HepG2 (cell line): Measurements from ENCODE around the gene RGR. TPM values are rescaled to one million over a fixed set of nuclear protein-coding genes. Genes with fewer than 3 reads are reported as not detected.
A peak's percentile ranks its signal among the peaks of the same experiment; 100 is the strongest.

Source experiments
- ARID5B ChIP-seq: IDR thresholded peaks from 2 replicates; pipeline ENCODE4 v1.4.0; 2020; ENCODE audit warnings: mild to moderate bottlenecking, missing genetic modification reagents
- ATF2 ChIP-seq: sonication (generic); formaldehyde crosslinking; IDR thresholded peaks from 2 replicates; pipeline ENCODE4 v1.4.0; 2020; ENCODE audit warnings: missing genetic modification reagents
- DRAP1 ChIP-seq: IDR thresholded peaks from 2 replicates; pipeline ENCODE4 v1.6.1; 2016; ENCODE audit warnings: missing genetic modification reagents, missing compliant biosample characterization
- ELF1 ChIP-seq: sonication (generic); formaldehyde crosslinking; IDR thresholded peaks from 2 replicates; pipeline ENCODE4 v1.4.0; 2020; ENCODE audit warnings: missing genetic modification reagents
- ELF3 ChIP-seq: IDR thresholded peaks from 2 replicates; pipeline ENCODE4 v1.6.1; 2016; ENCODE audit warnings: missing genetic modification reagents, missing compliant biosample characterization
- ETV6 ChIP-seq: sonication (generic); formaldehyde crosslinking; conservative IDR thresholded peaks from 2 replicates; pipeline ENCODE4 v1.4.0; 2020; ENCODE audit warnings: missing genetic modification reagents
- FLYWCH1 ChIP-seq: sonication (generic); formaldehyde crosslinking; IDR thresholded peaks from 2 replicates; pipeline ENCODE4 v1.8.1; 2023; ENCODE audit warnings: mild to moderate bottlenecking, missing genetic modification reagents
- FOXJ3 ChIP-seq: sonication (generic); formaldehyde crosslinking; IDR thresholded peaks from 2 replicates; pipeline ENCODE4 v1.4.0; 2020; ENCODE audit warnings: missing genetic modification reagents, mild to moderate bottlenecking, borderline replicate concordance
- GATA4 ChIP-seq: sonication (generic); IDR thresholded peaks from 2 replicates; pipeline ENCODE4 v1.6.1; 2016; ENCODE audit warnings: antibody characterized with exemption, low read depth, borderline replicate concordance
- KLF12 ChIP-seq: sonication (generic); formaldehyde crosslinking; IDR thresholded peaks from 2 replicates; pipeline ENCODE4 v1.4.0; 2020; ENCODE audit warnings: missing genetic modification reagents, borderline replicate concordance
- KLF6 ChIP-seq: IDR thresholded peaks from 2 replicates; pipeline ENCODE4 v1.8.0; 2016; ENCODE audit warnings: missing biosample characterization, missing genetic modification reagents
- MED1 ChIP-seq: sonication (generic); formaldehyde crosslinking; IDR thresholded peaks from 2 replicates; pipeline ENCODE4 v1.4.0; 2020; ENCODE audit warnings: missing genetic modification reagents
- MXD4 ChIP-seq: IDR thresholded peaks from 2 replicates; pipeline ENCODE4 v1.6.1; 2016; ENCODE audit warnings: mild to moderate bottlenecking, missing biosample characterization, missing genetic modification reagents
- NCOA2 ChIP-seq: sonication (generic); formaldehyde crosslinking; IDR thresholded peaks from 2 replicates; pipeline ENCODE4 v1.8.0; 2022; ENCODE audit warnings: inconsistent platforms
- RARA ChIP-seq: IDR thresholded peaks from 2 replicates; pipeline ENCODE4 v1.6.1; 2016; ENCODE audit warnings: missing genetic modification reagents, missing compliant biosample characterization
- SALL1 ChIP-seq: sonication (generic); formaldehyde crosslinking; IDR thresholded peaks from 2 replicates; pipeline ENCODE4 v1.8.0; 2022; ENCODE audit warnings: mild to moderate bottlenecking, missing genetic modification reagents
- SNRNP70 ChIP-seq: fragments of 200-400 bp; formaldehyde crosslinking; IDR thresholded peaks from 2 replicates; pipeline ENCODE4 v1.6.1; 2017; ENCODE audit warnings: mild to moderate bottlenecking, low read depth, low read length, moderate library complexity
- ZFP36L2 ChIP-seq: sonication (generic); formaldehyde crosslinking; IDR thresholded peaks from 2 replicates; pipeline ENCODE4 v1.4.0; 2020; ENCODE audit warnings: missing genetic modification reagents
- ZNF121 ChIP-seq: sonication (generic); formaldehyde crosslinking; IDR thresholded peaks from 2 replicates; pipeline ENCODE4 v1.5.0; 2020; ENCODE audit warnings: mild to moderate bottlenecking, missing genetic modification reagents
- ZNF225 ChIP-seq: sonication (generic); formaldehyde crosslinking; IDR thresholded peaks from 2 replicates; pipeline ENCODE4 v1.4.0; 2020; ENCODE audit warnings: mild to moderate bottlenecking, missing genetic modification reagents
- ZNF296 ChIP-seq: sonication (generic); formaldehyde crosslinking; conservative IDR thresholded peaks from 2 replicates; pipeline ENCODE4 v1.5.0; 2020; ENCODE audit warnings: mild to moderate bottlenecking, missing genetic modification reagents
- ZNF354B ChIP-seq: sonication (generic); formaldehyde crosslinking; IDR thresholded peaks from 2 replicates; pipeline ENCODE4 v1.8.0; 2022; ENCODE audit warnings: mild to moderate bottlenecking, missing genetic modification reagents
- ZNF432 ChIP-seq: sonication (generic); formaldehyde crosslinking; IDR thresholded peaks from 2 replicates; pipeline ENCODE4 v1.5.0; 2020; ENCODE audit warnings: missing genetic modification reagents, mild to moderate bottlenecking, borderline replicate concordance
- ZNF441 ChIP-seq: sonication (generic); formaldehyde crosslinking; IDR thresholded peaks from 2 replicates; pipeline ENCODE4 v1.7.0; 2021; ENCODE audit warnings: missing genetic modification reagents, borderline replicate concordance
- ZNF530 ChIP-seq: sonication (generic); formaldehyde crosslinking; IDR thresholded peaks from 2 replicates; pipeline ENCODE4 v1.5.0; 2020; ENCODE audit warnings: low read depth, mild to moderate bottlenecking, missing genetic modification reagents
- ZNF639 ChIP-seq: conservative IDR thresholded peaks from 2 replicates; pipeline ENCODE4 v1.6.1; 2018; ENCODE audit warnings: missing genetic modification reagents
- ZNF850 ChIP-seq: sonication (generic); formaldehyde crosslinking; conservative IDR thresholded peaks from 2 replicates; pipeline ENCODE4 v1.9.0; 2021; ENCODE audit warnings: mild to moderate bottlenecking, missing genetic modification reagents
- polyA plus RNA-seq, 8 experiments: library from polyadenylated mRNA; depleted of rRNA in 3 of 8; stranded (reverse) in 7 of 8; unstranded in 1 of 8; fragments of >200 nt; fragmentation: Illumina TruSeq in 4 of 8; extraction: Trizol in 4 of 8; gene quantifications; 2 replicates each; pipeline versions ENCODE4 v1.2.1 to v1.2.3, GENCODE V29; 2011 to 2016; ENCODE audit warnings: low read depth in 4 of 8, missing spikeins in 1 of 8, mixed read lengths in 1 of 8; ENCODE audit not compliant: insufficient read depth in 1 of 8
- total RNA-seq, 5 experiments: library from RNA; depleted of rRNA; stranded (reverse); fragments of >200 nt; fragmentation: Illumina TruSeq; extraction: Trizol; gene quantifications; 2 replicates each; pipeline ENCODE4 v1.2.3, GENCODE V29; 2016; ENCODE audit warnings: low read depth in 1 of 5

The RGR gene
- total and polyA plus RNA-seq, 2 of the 13 experiments (the other 11 are each of a cell fraction or from before 2014, with no cell fraction given), result 0.69 to 0.71 TPM

- TF ChIP-seq ZNF639 (CRISPR knock-in tag), result 0 out of 2 replicates have a peak, but pooled peaks have one; percentile 43
- no peak for TF ChIP-seq FOXJ3 (CRISPR knock-in tag)
- no peak for TF ChIP-seq ZNF432 (CRISPR knock-in tag)
- no peak for TF ChIP-seq ZNF225 (CRISPR knock-in tag)
- peak; percentile 80 for TF ChIP-seq KLF12 (CRISPR knock-in tag)
- TF ChIP-seq MED1 (CRISPR knock-in tag), result peak; percentile 45; the same call in 1 of the 2 replicates
- peak; percentile 95 for TF ChIP-seq KLF6 (CRISPR knock-in tag)
- no peak for TF ChIP-seq ZNF850 (CRISPR knock-in tag)
- peak; percentile 91 for TF ChIP-seq ETV6 (CRISPR knock-in tag)
- no peak for TF ChIP-seq ZNF354B (CRISPR knock-in tag)
- peak; percentile 53; the same call in 1 of the 2 replicates for TF ChIP-seq ATF2
- peak; percentile 90; the same call in 1 of the 2 replicates for TF ChIP-seq ZFP36L2
- peak; percentile 82 for TF ChIP-seq ELF3 (CRISPR knock-in tag)
- TF ChIP-seq ARID5B, result peak; percentile 64
- peak; percentile 71 for TF ChIP-seq NCOA2
- no peak; the same call in 1 of the 2 replicates for TF ChIP-seq ZNF530 (CRISPR knock-in tag)
- TF ChIP-seq ELF1 (CRISPR knock-in tag), result 0 out of 2 replicates have a peak, but pooled peaks have one; percentile 16
- TF ChIP-seq DRAP1 (CRISPR knock-in tag), result peak; percentile 44; the same call in 1 of the 2 replicates
- peak; percentile 77 for TF ChIP-seq RARA (CRISPR knock-in tag)
- peak; percentile 64; the same call in 1 of the 2 replicates for TF ChIP-seq FLYWCH1 (CRISPR knock-in tag)
- peak; percentile 65; the same call in 1 of the 2 replicates for TF ChIP-seq MXD4 (CRISPR knock-in tag)
- no peak for TF ChIP-seq ZNF121 (CRISPR knock-in tag)
- TF ChIP-seq ZNF441 (CRISPR knock-in tag), result peak; percentile 87; the same call in 1 of the 2 replicates
- TF ChIP-seq SALL1 (CRISPR knock-in tag), result peak; percentile 76; the same call in 1 of the 2 replicates
- TF ChIP-seq GATA4, result no peak
- TF ChIP-seq ZNF296, result no peak
- no peak for TF ChIP-seq SNRNP70
Observed at GRCh38 chr10:84291384-84291783, 46.5 kb downstream of the RGR start (continued).
